IPS-18c (cell line): ENCODE results near the gene LMX1A.

Experiments used
- H3K4me3 ChIP-seq: 2 replicates; pipeline ENCODE4 v1.7.0; 2013; ENCODE audit warnings: low read depth, mild to moderate bottlenecking, low read length, moderate library complexity; ENCODE audit not compliant: insufficient read depth
- H3K9me3 ChIP-seq: one replicate; pipeline ENCODE4 v1.6.1; 2013; ENCODE audit warnings: mild to moderate bottlenecking, low read length, moderate library complexity; ENCODE audit not compliant: control insufficient read depth, insufficient read depth

Gene LMX1A

DNA sequence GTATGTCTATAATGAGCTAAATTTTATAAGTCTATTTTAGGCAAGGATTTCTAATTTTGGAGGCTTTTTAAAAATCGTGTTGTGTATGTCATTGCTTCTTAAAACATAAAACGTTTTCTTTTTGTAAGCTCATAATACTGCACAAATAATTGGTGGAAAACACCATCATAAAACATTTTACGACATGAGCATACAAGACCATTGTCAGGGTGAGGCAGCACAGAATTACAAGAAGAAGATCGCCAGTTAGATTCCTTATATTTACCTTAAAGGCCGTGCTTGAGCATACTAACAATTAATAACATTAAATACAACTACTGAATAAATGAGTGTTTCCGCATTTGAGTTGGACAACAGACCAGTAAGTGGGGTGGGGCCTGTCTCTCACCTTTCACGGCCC lies 19.1 kb upstream of the LMX1A start:
- Histone ChIP-seq H3K4me3 (peak overlapping the region; percentile 68), H3K9me3 (no peaks in the 10 kb centered on the region)

GRCh38 chr1:165371588-165372225 lies 15.2 kb upstream of the LMX1A start:
- Histone ChIP-seq H3K9me3 (no peaks in the 10 kb centered on the region), H3K4me3 (no peak overlapping the region)

- H3K9me3 ChIP-seq, result no peaks in the 10 kb centered on the region
- H3K4me3 ChIP-seq, result no peak overlapping the region
Observed at GRCh38 chr1:165369255-165369848, 12.8 kb upstream of the LMX1A start.

GRCh38 chr1:165367375-165367993 lies 11.0 kb upstream of the LMX1A start:
- Histone ChIP-seq H3K4me3 (no peak overlapping the region), H3K9me3 (no peaks in the 10 kb centered on the region)

- H3K9me3 ChIP-seq, result no peaks in the 10 kb centered on the region
- H3K4me3 ChIP-seq, result no peak overlapping the region
Observed at GRCh38 chr1:165365341-165365740, 8.8 kb upstream of the LMX1A start.

DNA sequence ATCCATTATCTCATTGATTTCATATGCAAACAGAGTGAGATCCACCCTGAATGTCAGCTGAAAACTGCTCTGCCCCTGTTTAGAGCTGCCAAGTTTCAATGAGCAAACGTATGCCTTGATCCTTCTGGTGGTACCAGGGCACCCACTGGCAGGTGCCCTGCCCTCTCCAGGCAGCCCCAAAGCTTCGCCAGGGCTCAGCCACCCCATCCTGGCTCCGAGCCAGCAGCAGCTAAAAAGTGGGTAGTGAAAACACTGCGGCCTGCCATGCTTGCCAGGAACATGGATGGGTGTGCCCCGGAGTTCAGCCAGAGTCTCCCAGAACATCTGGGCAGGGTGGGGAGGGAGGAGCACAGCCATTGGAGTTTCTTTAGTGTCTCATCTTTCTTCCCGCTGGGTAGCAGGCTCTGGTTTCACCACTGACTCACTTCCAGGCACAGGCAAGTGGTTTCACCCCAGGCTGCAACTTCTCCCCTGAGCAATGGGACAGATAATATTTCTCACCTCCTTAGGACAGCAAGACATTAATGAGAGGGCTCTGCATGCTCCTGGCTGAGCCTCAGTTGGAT lies 8.1 kb upstream of the LMX1A start:
- no peak overlapping the region for H3K4me3 ChIP-seq
- H3K9me3 ChIP-seq, result no peaks in the 10 kb centered on the region

GRCh38 chr1:165356876-165357275 lies 361 bp upstream of the LMX1A start:
- Histone ChIP-seq H3K9me3 (peaks cover 2% of the 10 kb centered on the region), H3K4me3 (peak overlapping the region; percentile 65)

DNA sequence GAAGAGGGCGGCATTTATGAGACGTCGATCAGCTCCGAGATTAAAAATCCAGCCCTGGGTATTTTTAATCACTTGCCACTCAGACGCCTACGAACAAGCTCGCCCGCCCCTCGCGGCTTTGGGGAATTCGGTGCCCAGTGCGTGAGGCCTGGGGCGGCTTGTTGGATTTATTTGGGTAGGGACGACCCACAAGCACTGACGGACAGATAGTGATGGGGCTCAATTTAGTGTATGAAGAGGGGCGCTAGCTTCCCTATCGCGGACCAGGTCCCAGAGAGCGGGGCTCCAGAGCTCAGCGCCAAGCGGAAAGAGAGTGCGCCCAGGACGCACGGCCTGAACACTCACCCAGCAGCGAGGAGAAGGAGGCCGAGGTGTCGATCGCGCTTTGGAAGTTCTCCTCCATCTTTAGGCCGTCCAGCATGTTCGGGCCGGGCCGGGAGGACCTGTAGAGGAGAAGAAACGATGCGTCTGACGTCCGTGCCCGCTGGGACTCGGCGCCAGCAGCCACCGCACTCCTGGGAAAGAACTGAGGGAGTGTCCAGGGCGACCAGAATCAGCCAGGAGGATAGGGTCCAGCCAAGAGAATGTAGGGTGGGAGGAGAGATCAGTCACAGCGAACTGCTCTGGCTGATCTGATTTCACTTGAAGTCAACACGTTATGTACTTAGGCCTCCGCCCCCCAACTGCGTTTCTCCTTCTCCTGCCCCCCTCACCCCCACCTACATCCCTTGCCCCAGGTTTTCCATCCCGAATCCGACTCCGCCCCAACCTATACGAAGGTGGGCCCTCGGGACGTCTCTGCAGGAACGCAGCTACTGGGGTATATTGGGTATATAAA lies 1.2 kb downstream of the LMX1A start:
- H3K4me3 ChIP-seq, result peak overlapping the region; percentile 65
- H3K9me3 ChIP-seq, result peaks cover 2% of the 10 kb centered on the region

DNA sequence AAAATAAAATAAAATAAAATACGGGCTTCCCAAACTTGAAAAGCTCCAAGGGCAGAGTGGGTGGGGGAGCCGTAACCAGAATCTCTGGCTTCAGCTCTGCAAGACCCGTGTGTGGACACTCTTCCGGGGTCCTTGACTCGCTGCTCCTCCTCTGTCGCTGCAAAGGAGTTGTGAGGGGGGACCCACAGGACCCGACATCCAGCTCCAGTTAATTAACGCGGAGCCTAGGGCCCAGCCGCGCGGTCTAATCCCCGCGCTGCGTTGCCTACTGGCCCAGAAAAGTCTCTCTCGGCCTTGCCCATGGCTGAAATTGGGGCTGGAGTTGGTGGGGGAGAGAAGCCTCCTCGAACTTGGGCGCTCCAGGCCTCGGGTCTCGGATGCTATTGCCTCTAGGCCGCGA lies 1.8 kb downstream of the LMX1A start:
- Histone ChIP-seq H3K4me3 (peak overlapping the region; percentile 65; the same call in 1 of the 2 replicates), H3K9me3 (peaks cover 2% of the 10 kb centered on the region)

GRCh38 chr1:165353731-165354671 lies 2.5 kb downstream of the LMX1A start:
- H3K4me3 ChIP-seq, result peak overlapping the region; percentile 16
- peaks cover 2% of the 10 kb centered on the region for H3K9me3 ChIP-seq

GRCh38 chr1:165352442-165353293 lies 3.8 kb downstream of the LMX1A start:
- peaks cover 2% of the 10 kb centered on the region for H3K9me3 ChIP-seq
- peak overlapping the region; percentile 49 for H3K4me3 ChIP-seq

GRCh38 chr1:165351863-165352441 lies 4.6 kb downstream of the LMX1A start:
- peaks cover 2% of the 10 kb centered on the region for H3K9me3 ChIP-seq

DNA sequence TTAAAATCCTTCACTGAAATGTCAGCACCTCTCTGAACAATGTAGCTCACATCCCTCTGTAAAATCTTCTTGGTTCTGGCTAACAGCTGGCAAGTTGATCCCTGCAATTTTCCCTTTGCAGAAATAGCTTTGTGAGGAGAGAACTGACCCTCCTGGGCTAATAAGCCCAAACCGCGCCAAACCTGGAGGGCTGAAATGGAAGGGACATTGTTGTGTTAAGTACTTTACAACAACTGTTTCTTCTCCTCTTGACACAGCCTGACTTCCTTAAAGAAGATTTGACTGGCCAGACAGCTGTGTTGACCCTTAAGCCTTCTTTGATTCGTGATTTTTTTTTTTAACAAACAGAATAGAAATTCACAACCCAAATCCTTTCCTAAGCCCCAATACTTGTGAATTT lies 5.7 kb downstream of the LMX1A start:
- H3K9me3 ChIP-seq, result no peaks in the 10 kb centered on the region
- H3K4me3 ChIP-seq, result no peak overlapping the region

More at GRCh38 chr1:165351863-165352441, 4.6 kb downstream of the LMX1A start:
- peak overlapping the region; percentile 49 for H3K4me3 ChIP-seq

- H3K4me3 ChIP-seq, result no peak overlapping the region
- no peaks in the 10 kb centered on the region for H3K9me3 ChIP-seq
Observed at GRCh38 chr1:165345502-165345901, 11.0 kb downstream of the LMX1A start.

DNA sequence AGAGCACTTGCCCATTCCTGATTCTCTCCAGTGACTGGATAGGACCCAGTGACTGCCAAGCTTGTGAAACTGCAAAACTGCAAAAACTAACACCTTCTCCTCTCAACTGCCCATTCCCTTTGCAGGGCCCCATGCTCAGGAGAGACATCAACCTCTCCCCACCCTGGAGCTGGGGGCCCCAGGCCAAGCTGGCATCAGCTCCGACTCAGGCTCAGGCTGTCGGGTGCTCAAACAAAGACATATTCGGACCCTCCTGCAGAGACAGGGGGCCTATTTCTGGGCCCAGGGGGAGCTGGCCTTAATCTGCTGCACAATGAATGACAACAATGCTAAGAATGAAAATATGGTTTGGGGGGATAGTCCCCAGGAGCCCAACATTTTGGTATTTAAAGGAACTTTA lies 11.8 kb downstream of the LMX1A start:
- Histone ChIP-seq H3K9me3 (no peaks in the 10 kb centered on the region), H3K4me3 (no peak overlapping the region)
